ENCODE measurements around the gene ANKH.
A peak's percentile ranks its signal among the peaks of the same experiment; 100 is the strongest.

ANKH gene

DNA sequence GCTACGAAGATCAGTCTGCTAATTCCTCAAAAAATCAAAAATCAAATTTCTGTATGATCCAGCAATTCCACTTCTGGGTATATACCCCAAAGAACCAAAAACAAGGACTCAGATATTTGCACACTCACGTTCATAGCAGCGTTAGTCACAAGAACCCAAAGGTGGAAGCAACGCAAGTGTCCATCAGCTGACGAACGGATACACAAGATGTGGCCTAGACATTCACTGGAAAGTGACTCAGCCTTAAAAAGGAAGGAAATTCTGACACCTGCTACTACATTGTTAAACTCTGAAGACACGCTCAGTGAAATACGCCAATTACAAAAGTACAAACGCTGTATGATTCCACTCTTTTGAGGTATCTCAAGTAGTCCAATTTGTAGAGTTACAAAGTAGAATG is 113.7 kb downstream of the ANKH start:
- DNase-seq: peak in 1 of 2 donors; percentile 95

DNA sequence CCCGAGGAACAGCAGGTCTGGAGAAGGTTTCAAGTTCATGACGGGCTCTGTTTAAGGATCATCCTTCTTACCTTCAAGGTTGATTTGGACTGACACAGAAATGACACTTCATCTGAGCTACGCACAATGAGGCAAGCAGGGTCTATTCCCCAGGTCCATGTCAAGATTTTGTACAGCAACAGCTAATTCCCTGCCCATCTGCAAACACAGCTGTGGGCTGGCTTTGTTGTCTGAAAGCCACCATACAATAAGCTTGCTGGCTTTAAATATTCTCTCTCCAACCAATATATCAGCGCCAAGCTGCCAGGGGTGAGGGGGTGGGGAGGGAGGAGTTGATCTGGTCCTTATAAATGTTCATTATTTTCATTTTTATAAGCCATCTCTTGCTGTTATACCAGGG is 115.1 kb downstream of the ANKH start:
- DNase-seq: no peak

GRCh38 chr5:14753947-14754346 is 117.6 kb downstream of the ANKH start:
- DNase-seq: no peak

DNA sequence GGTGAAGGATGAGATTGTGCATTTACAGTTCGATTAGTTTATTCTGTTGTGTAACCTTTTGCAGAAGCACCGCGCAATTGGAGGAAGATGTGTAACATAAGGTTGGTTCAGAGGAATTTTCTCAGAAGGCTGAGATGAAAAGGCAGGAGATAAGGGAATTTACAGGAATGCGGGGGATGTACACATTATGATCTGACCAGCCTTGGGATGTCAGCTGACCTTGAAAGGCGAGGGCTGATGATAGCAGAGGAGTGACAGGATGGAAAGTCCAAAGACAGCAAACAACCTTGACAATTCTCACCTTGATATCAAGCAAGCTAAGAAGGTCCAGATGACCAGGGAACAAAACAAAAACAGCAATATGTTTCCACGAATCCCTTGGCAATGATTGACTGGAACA is 118.3 kb downstream of the ANKH start:
- no peak for DNase-seq

GRCh38 chr5:14752497-14753071 is 119.0 kb downstream of the ANKH start:
- DNase-seq: no peak

- DNase-seq: no peak
Measured at GRCh38 chr5:14750712-14751111, 120.9 kb downstream of the ANKH start.

DNA sequence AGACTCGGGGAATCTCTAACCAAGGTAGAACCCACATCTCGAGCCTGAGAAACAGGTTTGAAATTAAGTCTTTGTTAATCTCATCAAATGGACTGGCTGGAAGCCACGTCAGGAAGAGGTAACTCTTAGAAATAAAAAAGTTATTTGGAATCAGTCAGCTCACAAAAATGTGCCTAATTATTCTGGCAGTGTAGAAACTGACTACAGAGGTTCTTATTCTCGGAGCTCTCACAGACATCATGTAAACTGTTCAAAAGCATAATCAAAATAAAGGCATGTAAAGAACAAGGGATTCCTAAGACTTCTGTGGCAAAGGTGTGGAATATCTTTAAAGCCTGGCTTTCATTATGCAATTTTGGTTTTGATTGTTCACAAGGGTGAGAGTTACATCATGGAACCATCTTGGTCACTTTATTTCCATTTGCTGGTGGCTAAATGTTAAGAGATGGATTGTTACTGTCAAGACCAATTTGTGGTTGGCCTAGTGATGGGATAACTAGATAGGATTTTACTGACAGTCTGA is 121.9 kb downstream of the ANKH start:
- no peak for DNase-seq

DNA sequence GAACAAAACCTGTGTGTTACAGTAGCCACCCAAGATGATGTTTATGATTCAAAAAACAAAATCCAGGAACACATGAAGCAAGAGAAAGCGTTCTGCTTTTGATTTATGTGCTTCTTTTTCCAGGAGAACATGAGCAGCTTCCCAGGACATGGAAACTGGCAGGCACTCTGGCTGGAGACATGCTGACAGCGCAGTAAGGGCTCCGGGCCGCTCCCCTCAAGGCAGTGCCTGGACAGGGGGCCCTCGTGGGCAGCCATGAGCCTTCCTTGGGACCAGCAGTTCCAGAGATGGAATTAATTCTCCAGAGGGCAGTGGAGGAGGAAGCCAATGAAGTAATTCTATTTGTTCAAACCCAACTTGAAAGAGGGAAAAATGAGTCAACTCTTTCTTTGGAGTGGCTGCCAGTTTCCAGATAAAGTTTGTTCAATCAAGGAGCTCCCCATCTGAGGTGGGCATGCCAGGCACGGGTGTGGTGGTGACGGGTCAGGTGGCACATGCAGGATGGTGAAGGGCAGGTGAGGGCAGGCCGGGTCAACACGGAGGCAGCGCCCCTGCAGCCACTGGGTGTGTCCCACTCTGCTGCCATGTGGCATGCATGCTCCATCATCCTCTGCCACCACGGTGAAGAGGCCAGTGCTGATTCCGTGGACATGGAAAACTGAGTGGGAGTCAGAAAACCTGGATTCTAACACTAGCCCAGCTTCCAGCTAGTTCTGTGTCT is 123.2 kb downstream of the ANKH start:
- DNase-seq: no peak

DNA sequence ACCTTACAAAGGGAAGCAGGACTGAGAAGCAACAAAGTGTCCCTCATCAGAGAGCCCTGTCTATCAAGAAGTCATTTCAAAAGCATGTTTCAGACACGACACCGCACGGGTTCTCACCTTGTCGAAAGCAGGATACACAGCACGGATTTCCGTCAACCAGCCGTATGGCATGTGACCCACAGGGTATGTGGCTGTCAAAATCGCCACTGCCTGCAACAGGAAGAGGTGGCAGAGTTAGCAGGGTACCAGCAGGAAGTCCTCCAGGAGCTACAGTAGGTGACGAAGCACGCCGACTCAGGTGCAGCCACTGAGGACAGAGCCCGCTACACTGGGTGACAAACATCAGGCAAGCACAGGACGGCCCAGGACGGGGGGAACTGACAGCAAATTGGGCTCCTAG is 125.8 kb downstream of the ANKH start:
- DNase-seq: no peak

DNA sequence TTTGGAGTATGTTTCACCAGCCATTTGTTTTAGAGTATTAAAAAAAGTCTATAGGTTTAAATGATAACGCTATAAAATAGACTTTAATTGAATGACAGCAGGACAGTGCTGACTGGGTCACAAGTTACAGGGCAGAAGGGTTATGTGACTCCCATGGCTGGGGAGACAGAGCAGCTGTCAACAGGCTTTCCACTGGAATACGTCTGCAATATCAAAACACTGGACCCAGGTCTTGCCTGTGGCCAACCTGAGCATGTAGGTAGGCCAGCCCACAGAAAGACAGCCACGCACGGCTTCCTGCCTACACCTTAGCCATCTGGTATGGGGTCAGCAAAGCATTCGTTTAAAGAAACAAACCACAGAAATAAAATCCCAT is 126.4 kb downstream of the ANKH start:
- no peak for DNase-seq

DNA sequence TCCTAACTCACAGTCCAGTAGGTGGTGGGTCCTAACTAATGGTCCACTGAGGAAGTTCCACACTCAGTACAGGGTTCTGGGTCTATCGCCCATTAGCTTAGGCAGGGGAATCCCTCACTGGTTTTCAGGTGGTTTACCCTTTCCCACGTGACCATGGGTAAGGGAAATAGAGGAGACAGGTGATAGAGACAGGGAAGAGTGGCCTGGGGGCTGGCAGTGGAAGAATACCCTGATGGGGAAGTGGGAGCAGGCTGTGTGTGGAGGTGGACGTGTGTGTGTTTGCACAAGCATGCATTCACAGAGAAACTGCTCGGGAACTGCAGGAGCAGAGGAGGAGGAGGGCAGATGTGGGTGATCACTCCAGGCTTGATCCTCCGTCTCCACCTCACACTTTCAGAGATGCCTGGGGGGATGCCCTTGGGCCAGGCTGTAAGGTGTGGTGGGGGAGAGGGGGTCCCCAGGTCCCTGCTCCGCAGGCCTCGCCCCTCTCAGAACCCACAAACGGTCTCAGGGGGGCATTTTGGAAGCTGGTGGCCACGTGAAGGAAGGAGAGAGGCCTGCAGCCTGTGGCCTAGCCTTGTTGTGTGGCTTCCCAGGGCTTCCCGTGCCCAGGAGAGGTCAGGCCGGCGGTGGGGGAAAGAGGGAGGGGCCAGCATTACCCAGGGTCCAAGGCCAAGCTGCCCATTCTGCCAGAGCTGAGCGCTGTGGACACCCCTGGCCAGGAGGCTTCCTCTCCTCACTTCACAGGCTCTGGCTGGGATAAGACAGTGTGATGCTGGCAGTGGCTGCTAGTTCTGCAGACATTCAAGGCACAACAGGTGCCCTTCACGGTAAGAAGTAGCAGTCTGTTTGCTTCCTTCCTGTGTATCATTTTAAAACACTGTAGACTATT is 127.0 kb downstream of the ANKH start:
- no peak for DNase-seq

DNA sequence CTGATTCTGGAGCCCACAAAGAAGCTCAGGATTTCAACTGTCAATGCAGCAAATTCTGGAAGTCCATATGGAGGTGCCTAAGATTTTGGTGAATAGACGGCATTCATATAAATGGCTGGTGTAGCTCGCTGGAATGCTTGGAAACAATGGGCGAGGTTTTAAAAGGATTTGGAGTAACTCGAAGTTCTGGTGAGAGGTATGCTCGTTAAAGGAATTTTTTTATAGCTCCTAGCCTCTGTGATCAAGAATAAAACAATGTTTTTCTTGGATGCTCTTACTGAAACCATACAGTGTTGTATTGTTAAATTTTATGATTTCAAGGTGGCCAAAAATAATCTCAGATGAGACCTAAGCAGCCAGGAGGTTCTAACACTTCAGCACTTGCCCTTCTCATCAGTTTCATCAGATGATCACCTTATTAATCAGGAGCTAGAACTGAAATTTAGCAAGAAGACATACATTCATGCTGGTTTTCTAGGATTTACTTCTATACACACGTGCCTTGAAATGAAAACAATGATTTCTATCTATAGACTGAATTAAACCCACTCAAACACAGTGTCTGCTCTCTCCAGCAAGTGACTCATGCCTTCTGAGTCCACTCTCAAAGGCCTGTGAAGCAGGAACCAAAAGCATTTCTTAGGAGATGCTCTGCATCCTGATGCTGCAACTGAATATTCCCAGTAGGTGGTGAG is 127.8 kb downstream of the ANKH start:
- DNase-seq: no peak

DNA sequence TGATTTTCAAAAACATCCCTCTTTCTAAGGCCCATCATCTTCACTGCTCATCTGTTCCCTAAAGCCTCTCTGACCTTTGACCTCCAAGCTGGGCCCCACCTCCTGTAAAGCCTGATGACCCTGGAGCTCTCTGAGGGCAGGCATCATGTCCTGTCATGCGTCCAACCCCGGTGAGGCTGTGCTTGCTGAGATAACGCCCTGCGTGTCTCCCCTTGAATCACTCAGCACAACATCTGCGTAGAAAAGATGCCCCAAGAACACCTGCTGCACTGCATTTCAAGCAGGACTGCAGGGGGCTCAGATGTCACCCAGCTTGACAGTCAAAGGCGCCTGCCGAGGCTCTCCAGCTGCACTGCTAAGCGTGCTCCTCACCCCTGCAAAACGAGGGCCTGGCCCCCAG is 129.1 kb downstream of the ANKH start:
- no peak for DNase-seq

DNA sequence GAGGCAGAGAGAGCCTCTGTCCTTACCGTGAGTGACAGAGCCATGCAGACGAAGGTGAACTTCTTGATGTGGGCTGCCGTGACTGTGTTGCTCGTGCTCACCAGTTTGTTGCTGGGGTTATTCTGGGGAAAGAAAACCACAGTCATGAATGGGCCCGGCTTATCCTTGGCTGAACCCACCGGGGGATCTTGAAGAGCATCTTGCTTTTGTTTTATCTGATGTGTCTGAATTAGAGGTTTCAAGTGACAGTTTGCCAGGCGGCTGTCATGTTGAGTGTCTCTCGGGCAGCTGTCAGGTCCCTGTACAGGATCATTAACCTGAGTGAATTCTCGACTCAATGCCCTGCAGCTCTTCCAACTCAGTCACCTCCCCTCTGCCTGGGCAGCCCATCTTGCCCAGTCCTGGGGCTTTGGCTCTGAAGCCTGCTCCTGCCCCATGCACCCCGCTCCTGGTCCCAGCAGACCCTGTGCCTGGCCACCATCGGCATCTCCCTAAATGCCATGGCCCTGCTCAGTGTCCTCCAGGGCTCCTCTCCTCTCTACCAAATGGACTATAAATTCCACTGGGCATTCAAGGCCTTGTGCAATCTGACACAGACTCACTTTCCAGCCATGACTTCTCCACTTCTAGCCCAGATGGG is 129.7 kb downstream of the ANKH start:
- no peak for DNase-seq

GRCh38 chr5:14741131-14741530 is 130.4 kb downstream of the ANKH start:
- no peak for DNase-seq

DNA sequence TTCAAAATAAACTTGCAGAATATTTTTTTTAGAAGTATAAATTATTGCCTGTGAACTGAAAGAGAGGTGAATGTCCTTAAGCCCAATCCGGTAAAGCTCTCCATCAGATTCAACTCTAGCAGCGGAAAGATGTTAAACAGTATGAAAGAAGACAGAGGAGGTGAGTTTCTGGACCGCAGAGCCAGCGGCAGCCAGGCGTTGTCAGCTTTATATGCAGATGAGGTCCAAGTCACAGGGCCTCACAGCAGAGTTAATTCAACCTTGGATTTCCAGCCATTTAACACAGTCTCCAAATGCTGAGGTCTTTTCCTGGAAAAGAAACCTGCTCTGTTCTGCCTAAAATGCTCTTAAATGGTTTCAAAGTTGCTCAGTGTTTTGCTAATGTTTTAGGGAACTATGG is 131.6 kb downstream of the ANKH start:
- DNase-seq: no peak

GRCh38 chr5:14739538-14739937 is 132.0 kb downstream of the ANKH start:
- DNase-seq: no peak

DNA sequence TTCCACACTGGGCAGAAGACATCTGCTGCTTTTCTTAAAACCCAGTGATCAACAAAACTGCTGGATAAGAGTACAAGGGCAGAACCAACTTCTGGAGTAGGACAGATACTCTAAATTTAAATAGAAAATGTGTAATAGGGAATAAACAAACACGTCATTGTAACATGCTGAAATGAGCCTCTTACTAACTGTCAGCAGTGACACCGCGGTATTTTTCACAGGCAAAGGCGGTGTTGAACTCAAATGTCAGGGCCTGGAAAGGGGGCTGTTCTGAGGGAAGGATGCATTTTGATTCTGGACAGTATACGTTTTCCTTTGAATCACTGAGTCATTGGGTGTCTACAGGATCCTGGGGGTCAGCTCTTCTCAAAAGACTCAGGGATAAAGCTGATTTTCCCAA is 133.5 kb downstream of the ANKH start:
- no peak for DNase-seq

GRCh38 chr5:14737291-14737690 is 134.3 kb downstream of the ANKH start:
- DNase-seq: no peak

- DNase-seq: no peak
Measured at GRCh38 chr5:14735944-14736343, 135.6 kb downstream of the ANKH start.

DNA sequence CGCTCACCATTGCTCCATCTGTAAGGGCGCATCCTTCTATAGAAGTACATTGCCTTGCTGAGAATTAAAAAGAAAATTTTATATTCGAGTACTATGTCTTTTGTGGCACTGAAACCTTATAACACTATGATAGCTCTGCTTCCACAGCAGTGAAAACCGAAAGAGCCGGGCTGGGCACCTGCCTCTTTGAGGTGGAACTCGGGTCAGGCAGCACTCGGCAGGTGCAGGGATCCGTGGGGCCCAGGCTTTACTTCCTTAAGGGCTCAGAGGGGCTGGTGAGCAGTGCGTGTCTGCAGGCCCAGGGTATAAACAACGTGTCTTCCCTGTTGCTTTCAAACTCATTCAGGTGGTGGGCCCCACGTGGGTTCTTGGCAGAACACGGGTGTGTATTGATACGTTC is 137.2 kb downstream of the ANKH start:
- DNase-seq: no peak

DNA sequence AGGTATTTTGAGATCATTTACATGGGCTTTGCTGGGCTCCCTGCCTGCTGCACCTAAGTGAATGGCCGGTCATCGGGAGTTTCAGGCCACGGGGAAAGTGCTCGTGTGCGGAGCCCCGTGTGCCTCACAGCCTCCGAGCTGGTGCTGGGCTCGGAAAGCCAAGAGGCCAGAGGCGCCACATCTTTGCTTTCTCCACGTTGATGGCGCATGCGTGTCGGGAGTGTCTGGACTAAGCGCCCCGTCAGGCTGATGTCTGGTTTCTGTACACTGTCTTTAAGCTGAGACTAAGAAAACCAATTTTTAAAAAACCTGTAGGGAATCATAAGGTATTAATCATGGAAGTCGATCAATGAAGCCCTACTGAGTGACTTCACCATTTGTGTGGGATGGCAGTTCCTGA is 137.9 kb downstream of the ANKH start:
- no peak for DNase-seq

GRCh38 chr5:14732991-14733390 is 138.6 kb downstream of the ANKH start:
- DNase-seq: no peak
